CD4-positive, alpha-beta T cell (primary cell): ENCODE data around the gene KRTAP4-2. TPM values are rescaled to one million over a fixed set of nuclear protein-coding genes. Genes with fewer than 3 reads are reported as not detected.

ENCODE experiments used
- ATAC-seq: fragments of 200-7000 bp; cut with Tn5 transposase; one replicate; pipeline ENCODE4 v1.10.0; 2022; ENCODE audit warnings: mild to moderate bottlenecking; ENCODE audit not compliant: poor library complexity
- CTCF ChIA-PET: fragments of 350-600 bp; sonication (Branson Sonifier 250); formaldehyde crosslinking; loops from one replicate; lab custom pipeline; 2021; ENCODE audit warnings: antibody characterized with exemption, inconsistent platforms; lab: Charles Lee
- POLR2A ChIA-PET: fragments of 350-600 bp; sonication (Branson Sonifier 250); formaldehyde crosslinking; loops from one replicate; lab custom pipeline; 2021; ENCODE audit warnings: antibody characterized with exemption, inconsistent platforms; lab: Charles Lee
- DNase-seq, 14 experiments: peaks; one replicate each; pipeline ENCODE4 v3.0.0-alpha.2; 2013 to 2020; ENCODE audit warnings: mixed read lengths in 2 of 14
- H3K27ac ChIP-seq, 2 donors: one replicate each; pipeline versions ENCODE4 v1.5.1 to v1.7.0; 2013; ENCODE audit warnings: low read length in 2 of 2, low read depth in 1 of 2, mild to moderate bottlenecking in 1 of 2
- H3K27me3 ChIP-seq, 2 experiments: 1 replicate in 1 of 2; 2 replicates in 1 of 2; pipeline versions ENCODE4 v1.6.1 to v1.7.0; 2013; ENCODE audit warnings: low read length in 2 of 2, control low read depth in 1 of 2, mild to moderate bottlenecking in 1 of 2, moderate library complexity in 1 of 2; ENCODE audit not compliant: insufficient read depth in 2 of 2, control insufficient read depth in 1 of 2
- H3K36me3 ChIP-seq: one replicate; pipeline ENCODE4 v1.6.1; 2013; ENCODE audit warnings: low read length, control low read depth; ENCODE audit not compliant: insufficient read depth
- H3K4me1 ChIP-seq: one replicate; pipeline ENCODE4 v1.6.1; 2013; ENCODE audit warnings: low read length, control low read depth; ENCODE audit not compliant: insufficient read depth
- H3K4me3 ChIP-seq: one replicate; pipeline ENCODE4 v1.5.1; 2013; ENCODE audit warnings: mild to moderate bottlenecking, low read length, moderate library complexity
- H3K9me3 ChIP-seq, 2 experiments: 1 replicate in 1 of 2; 2 replicates in 1 of 2; pipeline versions ENCODE4 v1.6.1 to v1.7.0; 2013; ENCODE audit warnings: low read length in 2 of 2, mild to moderate bottlenecking in 2 of 2, control low read depth in 1 of 2, moderate library complexity in 1 of 2; ENCODE audit not compliant: control insufficient read depth in 1 of 2, insufficient read depth in 1 of 2
- H3K27ac Mint-ChIP-seq: one replicate; pipeline ENCODE4 v1.8.0; 2020; ENCODE audit warnings: mixed read lengths
- H3K27me3 Mint-ChIP-seq: one replicate; pipeline ENCODE4 v1.8.0; 2021; ENCODE audit warnings: mixed read lengths
- H3K36me3 Mint-ChIP-seq: one replicate; pipeline ENCODE4 v1.8.0; 2021; ENCODE audit warnings: low read depth, mixed read lengths
- H3K4me1 Mint-ChIP-seq: one replicate; pipeline ENCODE4 v1.8.0; 2021; ENCODE audit warnings: low read depth, mixed read lengths
- H3K4me3 Mint-ChIP-seq: one replicate; pipeline ENCODE4 v1.8.0; 2020; ENCODE audit warnings: mild to moderate bottlenecking, mixed read lengths
- H3K9me3 Mint-ChIP-seq: one replicate; pipeline ENCODE4 v1.8.0; 2020; ENCODE audit warnings: mixed read lengths
- intact Hi-C, 2 experiments: fragments of 100-400 bp; cut with DNase I in 1 of 2; cut with micrococcal nuclease in 1 of 2; formaldehyde crosslinking; loops; one replicate each; pipeline versions ENCODE4 v1.15.1 to v1.9.0; 2023 to 2025; cut with DNase I, micrococcal nuclease
- total RNA-seq, 174 experiments: library from RNA in 2 of 174; stranded (reverse) in 2 of 174; gene quantifications; one replicate each; pipeline ENCODE4 v1.2.3 and lab custom pipeline; 2021 to 2026
- TF ChIP-seq, protein P1 (sequence below): fragments of 200-600 bp; IDR thresholded peaks from one replicate; pipeline ENCODE4 v1.8.0; 2022; ENCODE audit warnings: antibody characterized with exemption, mild to moderate bottlenecking

Gene KRTAP4-2
- total RNA-seq, 2 experiments from 2014 or later = not detected

DNA sequence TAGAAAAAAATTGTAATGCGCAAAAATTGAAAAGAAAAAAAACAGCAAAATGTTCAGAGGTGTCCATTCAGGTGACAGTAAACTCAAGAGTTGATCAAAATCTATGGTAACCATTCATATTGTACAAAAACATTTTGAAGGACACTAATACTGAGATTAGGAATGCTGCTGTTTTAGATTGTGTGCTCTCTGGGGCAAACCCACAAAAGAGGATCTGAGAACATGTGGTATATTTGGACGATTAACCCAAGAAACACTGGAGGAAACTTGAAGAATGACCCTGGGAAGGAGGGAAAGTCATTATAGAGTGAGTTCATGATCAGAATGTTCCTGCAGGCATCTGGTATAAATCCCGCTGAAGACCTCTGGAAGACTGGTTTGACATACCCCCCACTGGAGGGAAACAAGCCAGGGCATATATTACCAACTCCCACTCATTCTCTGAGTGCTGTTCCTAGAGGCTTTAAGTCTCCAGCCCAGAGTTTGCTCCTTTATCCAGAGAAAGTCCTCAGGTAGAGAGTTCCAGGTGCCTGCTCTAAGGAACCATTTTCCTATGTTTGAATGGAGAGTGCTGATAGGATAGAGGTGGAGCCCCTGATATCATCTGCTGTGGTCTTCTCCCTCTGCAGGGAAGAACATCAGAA is 1.2 kb downstream of the KRTAP4-2 start:
- ChIA-PET CTCF (no interaction called here), POLR2A (no interaction called here)
- no peaks in the 10 kb centered on the region for H3K27me3 Mint-ChIP-seq
- Histone ChIP-seq H3K4me1 (no peaks in the 10 kb centered on the region), H3K36me3 (no peaks in the 10 kb centered on the region), H3K27me3 (no peaks in the 10 kb centered on the region), H3K27ac (no peak overlapping the region), H3K9me3 (no peaks in the 10 kb centered on the region), H3K4me3 (no peak overlapping the region)
- H3K36me3 Mint-ChIP-seq = no peaks in the 10 kb centered on the region
- TF ChIP-seq, protein P1, sequence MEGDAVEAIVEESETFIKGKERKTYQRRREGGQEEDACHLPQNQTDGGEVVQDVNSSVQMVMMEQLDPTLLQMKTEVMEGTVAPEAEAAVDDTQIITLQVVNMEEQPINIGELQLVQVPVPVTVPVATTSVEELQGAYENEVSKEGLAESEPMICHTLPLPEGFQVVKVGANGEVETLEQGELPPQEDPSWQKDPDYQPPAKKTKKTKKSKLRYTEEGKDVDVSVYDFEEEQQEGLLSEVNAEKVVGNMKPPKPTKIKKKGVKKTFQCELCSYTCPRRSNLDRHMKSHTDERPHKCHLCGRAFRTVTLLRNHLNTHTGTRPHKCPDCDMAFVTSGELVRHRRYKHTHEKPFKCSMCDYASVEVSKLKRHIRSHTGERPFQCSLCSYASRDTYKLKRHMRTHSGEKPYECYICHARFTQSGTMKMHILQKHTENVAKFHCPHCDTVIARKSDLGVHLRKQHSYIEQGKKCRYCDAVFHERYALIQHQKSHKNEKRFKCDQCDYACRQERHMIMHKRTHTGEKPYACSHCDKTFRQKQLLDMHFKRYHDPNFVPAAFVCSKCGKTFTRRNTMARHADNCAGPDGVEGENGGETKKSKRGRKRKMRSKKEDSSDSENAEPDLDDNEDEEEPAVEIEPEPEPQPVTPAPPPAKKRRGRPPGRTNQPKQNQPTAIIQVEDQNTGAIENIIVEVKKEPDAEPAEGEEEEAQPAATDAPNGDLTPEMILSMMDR = no peak
- H3K4me3 Mint-ChIP-seq = no peak overlapping the region
- intact Hi-C loops = no loop called here
- ATAC-seq (no peak), DNase-seq (no peak)
- no peaks in the 10 kb centered on the region for H3K9me3 Mint-ChIP-seq
- no peak overlapping the region for H3K27ac Mint-ChIP-seq
- no peaks in the 10 kb centered on the region for H3K4me1 Mint-ChIP-seq

DNA sequence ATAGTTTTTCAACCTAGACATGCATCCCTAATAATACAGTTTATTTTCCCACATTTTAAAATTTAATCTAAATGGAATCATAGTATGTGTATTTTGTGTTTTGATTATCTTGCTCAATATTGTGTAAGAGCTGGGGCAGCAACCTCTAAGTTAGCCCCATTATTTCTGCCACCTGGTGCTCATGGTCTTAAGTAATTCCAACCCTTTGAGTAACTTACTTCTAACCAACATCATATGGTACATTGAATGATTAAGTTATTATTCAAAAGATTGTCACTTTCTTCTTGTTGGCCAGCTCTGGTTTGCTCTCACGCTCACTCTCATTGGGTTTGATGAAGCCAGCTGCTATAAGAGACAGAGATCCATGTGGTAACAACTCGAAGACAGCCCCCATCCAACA is 6.1 kb downstream of the KRTAP4-2 start:
- ChIA-PET POLR2A (no interaction called here), CTCF (no interaction called here)
- H3K4me1 ChIP-seq = no peaks in the 10 kb centered on the region
- H3K4me3 Mint-ChIP-seq = no peak overlapping the region
- no peak overlapping the region for H3K27ac ChIP-seq
- no peaks in the 10 kb centered on the region for H3K27me3 ChIP-seq
- H3K27me3 Mint-ChIP-seq = no peaks in the 10 kb centered on the region
- no peak for DNase-seq
- intact Hi-C loops = no loop called here
- no peaks in the 10 kb centered on the region for H3K4me1 Mint-ChIP-seq
- no peak overlapping the region for H3K4me3 ChIP-seq
- H3K36me3 Mint-ChIP-seq = no peaks in the 10 kb centered on the region
- TF ChIP-seq, protein P1 = no peak
- no peaks in the 10 kb centered on the region for H3K9me3 ChIP-seq
- H3K9me3 Mint-ChIP-seq = no peaks in the 10 kb centered on the region
- no peaks in the 10 kb centered on the region for H3K36me3 ChIP-seq
- no peak overlapping the region for H3K27ac Mint-ChIP-seq
- ATAC-seq = no peak

DNA sequence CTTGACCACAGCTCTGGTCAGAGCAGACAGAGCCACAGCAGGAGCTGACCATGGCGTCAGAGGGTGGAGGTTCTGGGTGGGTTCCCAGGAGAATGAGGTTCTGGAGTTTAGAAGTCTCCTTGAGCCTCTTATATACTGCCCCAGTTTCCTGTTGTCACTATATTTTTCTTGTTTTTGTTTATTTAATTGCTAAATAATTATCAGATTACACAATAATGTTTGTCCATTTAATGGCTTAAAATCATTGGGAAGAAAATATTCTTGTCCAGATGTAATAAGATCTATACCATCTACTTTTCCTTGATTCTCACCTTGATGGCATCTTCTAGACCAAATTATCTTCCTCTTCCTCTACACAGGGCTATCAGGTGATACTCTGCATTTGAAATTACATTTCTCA is 9.9 kb downstream of the KRTAP4-2 start, which contains the start of gene KRTAP4-3:
Gene KRTAP4-3, minus strand, starts transcription at position 101 of the 400 bp plus-strand sequence. Its CDS starts 49 bp downstream, at position 52.
- TF ChIP-seq, protein P1 = no peak
- no peak within 1 kb of the TSS for H3K4me3 ChIP-seq

More for the DNA sequence above, 9.9 kb downstream of the KRTAP4-2 start, which contains the start of gene KRTAP4-3:
- intact Hi-C loops = no loop called here
- Histone ChIP-seq H3K4me1 (no peaks in the 10 kb centered on the region), H3K36me3 (no peaks in the 10 kb centered on the region), H3K27me3 (no peaks in the 10 kb centered on the region), H3K9me3 (no peaks in the 10 kb centered on the region), H3K27ac (no peak within 1 kb of the TSS)
- ATAC-seq = no peak
- Mint-ChIP-seq H3K36me3 (no peaks in the 10 kb centered on the region), H3K27me3 (no peaks in the 10 kb centered on the region), H3K4me3 (no peak within 1 kb of the TSS), H3K27ac (no peak within 1 kb of the TSS), H3K4me1 (no peaks in the 10 kb centered on the region), H3K9me3 (no peaks in the 10 kb centered on the region)
- CTCF ChIA-PET = no interaction called here
- no peak for DNase-seq
- POLR2A ChIA-PET = no interaction called here
